Natural killer cell (primary cell): Measurements from ENCODE around the gene EIF2B5. TPM values are rescaled to one million over a fixed set of nuclear protein-coding genes. Genes with fewer than 3 reads are reported as not detected.

ENCODE experiments used
- ATAC-seq, 3 donors: fragments of 150-1000 bp in 2 of 3; fragments of 200-7000 bp in 1 of 3; cut with Tn5 transposase; 1 replicate in 1 of 3; 2 replicates in 2 of 3; pipeline ENCODE4 v1.10.0; 2021; ENCODE audit warnings: mild to moderate bottlenecking in 2 of 3, moderate library complexity in 2 of 3
- DNase-seq, 2 donors: peaks; one replicate each; pipeline versions ENCODE4 v3.0.0 to v3.0.0-alpha.2; 2013 to 2021; ENCODE audit warnings: mixed read lengths in 1 of 2
- H3K27ac ChIP-seq: one replicate; pipeline ENCODE4 v1.5.1; 2013; ENCODE audit warnings: mild to moderate bottlenecking, low read length
- H3K27me3 ChIP-seq: one replicate; pipeline ENCODE4 v1.6.1; 2013; ENCODE audit warnings: low read length; ENCODE audit not compliant: control insufficient read depth, insufficient read depth
- H3K36me3 ChIP-seq: one replicate; pipeline ENCODE4 v1.6.1; 2013; ENCODE audit warnings: low read length; ENCODE audit not compliant: control insufficient read depth, insufficient read depth
- H3K4me1 ChIP-seq: one replicate; pipeline ENCODE4 v1.6.1; 2013; ENCODE audit warnings: low read length; ENCODE audit not compliant: control insufficient read depth, insufficient read depth
- H3K4me3 ChIP-seq: one replicate; pipeline ENCODE4 v1.5.1; 2013; ENCODE audit warnings: low read length
- H3K9me3 ChIP-seq: one replicate; pipeline ENCODE4 v1.6.1; 2013; ENCODE audit warnings: low read length; ENCODE audit not compliant: control insufficient read depth, insufficient read depth
- H3K27ac Mint-ChIP-seq, 2 donors: one replicate each; pipeline ENCODE4 v1.8.0; 2022; ENCODE audit warnings: mild to moderate bottlenecking in 2 of 2, mixed read lengths in 2 of 2, moderate library complexity in 1 of 2
- H3K27me3 Mint-ChIP-seq, 2 donors: one replicate each; pipeline ENCODE4 v1.8.0; 2022; ENCODE audit warnings: low read depth in 2 of 2, mixed read lengths in 2 of 2
- H3K36me3 Mint-ChIP-seq: one replicate; pipeline ENCODE4 v1.8.0; 2022; ENCODE audit warnings: mixed read lengths
- H3K4me1 Mint-ChIP-seq, 2 donors: one replicate each; pipeline ENCODE4 v1.8.0; 2022; ENCODE audit warnings: mixed read lengths in 2 of 2
- H3K4me3 Mint-ChIP-seq: one replicate; pipeline ENCODE4 v1.8.0; 2022; ENCODE audit warnings: mild to moderate bottlenecking, moderate library complexity, mixed read lengths
- H3K9me3 Mint-ChIP-seq, 2 donors: one replicate each; pipeline ENCODE4 v1.8.0; 2022; ENCODE audit warnings: mixed read lengths in 2 of 2
- CTCF ChIP-seq: fragments of 200-600 bp; IDR thresholded peaks from one replicate; pipeline ENCODE4 v1.8.0; 2022; ENCODE audit warnings: antibody characterized with exemption
- WGBS: methylation state at CpG from one replicate; pipeline ENCODE4 v1.1.7; 2013; ENCODE audit warnings: missing lambda C conversion rate; ENCODE audit not compliant: insufficient coverage; 5-methylcytosine and 5-hydroxymethylcytosine counted together
- intact Hi-C: fragments of 100-400 bp; cut with micrococcal nuclease; formaldehyde crosslinking; loops from one replicate; pipeline ENCODE4 v1.14.2; 2022
- total RNA-seq, 4 donors: library from RNA; stranded (reverse); fragments of 120-200 nt in 1 of 4; gene quantifications; one replicate each; pipeline versions ENCODE4 v1.2.3 to v1.2.4, GENCODE V29; 2013 to 2022

Gene EIF2B5
- total RNA-seq, 3 donors from 2014 or later (not counting 1 experiment from before 2014, with no cell fraction given), result 44.5 to 59.4 (median 54.8) TPM

DNA sequence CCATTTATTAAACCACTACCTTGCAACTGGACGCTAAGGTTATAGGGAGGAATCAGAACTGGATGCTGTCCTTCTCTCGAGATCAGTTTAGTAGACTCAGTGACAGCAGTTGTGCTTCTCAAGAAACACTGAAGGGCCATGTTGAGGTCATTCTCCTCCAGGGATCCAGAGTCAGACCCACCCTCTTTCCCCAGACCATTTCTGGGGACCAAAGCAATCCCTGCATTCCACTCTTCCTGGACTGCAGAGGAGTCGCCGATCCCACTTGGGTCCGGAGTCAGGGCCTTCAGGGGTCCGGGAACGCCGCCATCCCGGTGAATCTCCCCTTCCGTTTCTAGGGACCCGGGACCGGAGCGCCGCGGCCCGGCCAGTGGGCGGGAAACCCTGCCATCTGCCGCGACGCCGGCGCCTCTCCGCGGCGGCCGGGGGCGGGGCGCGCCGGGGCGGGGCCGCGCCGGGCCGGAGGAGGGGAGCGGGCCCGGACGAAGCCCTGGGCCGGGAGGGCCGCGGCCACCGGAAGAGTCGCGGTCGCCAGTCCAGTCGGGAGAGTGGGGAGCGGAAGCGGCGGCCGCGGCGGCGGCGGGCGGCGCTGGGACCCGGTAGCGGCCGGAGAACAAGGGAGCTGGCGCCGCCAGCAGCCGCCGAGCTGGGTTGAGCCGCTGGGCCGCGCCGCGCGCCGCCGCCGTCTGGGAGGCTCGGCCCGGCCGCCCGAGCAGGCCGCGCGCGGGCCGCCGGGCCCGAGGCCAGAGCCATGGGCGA, 19.9 kb downstream of the EIF2B5 start, which contains the start of gene DVL3:
Gene DVL3 (plus strand): TSS at position 493 of the 759 bp plus-strand sequence. CDS start 259 bp downstream, at position 752.
- Mint-ChIP-seq H3K4me1 (peaks cover 26 to 29% of the 10 kb centered on the region in 2 donors), H3K4me3 (peak within 1 kb of the TSS; percentile 94), H3K36me3 (no peaks in the 10 kb centered on the region), H3K27me3 (no peaks in the 10 kb centered on the region), H3K27ac (peak within 1 kb of the TSS; percentile 78 to 92), H3K9me3 (no peaks in the 10 kb centered on the region)
- peak within 1 kb of the TSS; percentile 98 for H3K4me3 ChIP-seq
- peak within 1 kb of the TSS; percentile 79 for H3K27ac ChIP-seq
- peaks cover 42% of the 10 kb centered on the region for H3K4me1 ChIP-seq
- ATAC-seq, result peak; percentile 71 to 84 (median 77)
- H3K9me3 ChIP-seq, result no peaks in the 10 kb centered on the region
- H3K27me3 ChIP-seq, result no peaks in the 10 kb centered on the region
- intact Hi-C loops, result loop anchor here (2.0 kb wide), 1 partner anchor 20 kb away; the partner anchor contains the start of gene EIF2B5
- H3K36me3 ChIP-seq, result no peaks in the 10 kb centered on the region
- TF ChIP-seq CTCF, result no peak
- 1% methylated on average over 84 of the region's 84 CpGs for WGBS
- peak; percentile 46 to 66 for DNase-seq

GRCh38 chr3:184155644-184156521, 20.7 kb downstream of the EIF2B5 start:
- Mint-ChIP-seq H3K9me3 (no peaks in the 10 kb centered on the region), H3K36me3 (no peaks in the 10 kb centered on the region), H3K27me3 (no peaks in the 10 kb centered on the region), H3K27ac (peak overlapping the region; percentile 78 to 92), H3K4me1 (peaks cover 32 to 37% of the 10 kb centered on the region in 2 donors), H3K4me3 (peak overlapping the region; percentile 94)
- DNase-seq (peak; percentile 35 to 58), ATAC-seq (peak; percentile 50 to 70 (median 54))
- Histone ChIP-seq H3K36me3 (no peaks in the 10 kb centered on the region), H3K4me1 (peaks cover 45% of the 10 kb centered on the region), H3K27me3 (no peaks in the 10 kb centered on the region), H3K9me3 (no peaks in the 10 kb centered on the region), H3K4me3 (peak overlapping the region; percentile 98), H3K27ac (peak overlapping the region; percentile 79)
- WGBS, result 0% methylated on average over 47 of the region's 47 CpGs
- intact Hi-C loops, result loop anchor here (2.0 kb wide), 1 partner anchor 21 kb away; the partner anchor contains the start of gene EIF2B5
- TF ChIP-seq CTCF, result no peak

DNA sequence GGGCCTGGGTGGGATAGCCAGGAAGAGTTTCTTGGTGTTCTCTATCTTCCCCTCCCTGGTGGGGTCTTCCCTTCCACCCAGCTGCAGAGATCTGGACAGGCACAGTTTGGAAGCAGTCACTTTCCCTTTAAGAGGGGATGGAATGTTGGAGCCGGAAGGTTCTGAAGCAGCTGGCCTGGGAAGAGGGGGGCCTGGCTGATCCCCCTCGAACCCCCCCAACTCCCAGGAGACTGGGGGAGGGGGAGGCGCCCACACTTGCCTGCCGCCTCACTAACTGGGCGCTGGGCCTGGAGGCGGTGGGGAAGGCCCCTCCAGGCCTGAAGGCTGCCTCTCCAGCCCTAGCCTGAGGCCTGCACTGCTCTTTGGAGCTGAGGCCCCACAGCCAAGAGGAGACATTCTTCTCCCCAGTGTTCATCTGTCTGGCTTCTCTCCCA, 21.4 kb downstream of the EIF2B5 start:
- no peak for TF ChIP-seq CTCF
- H3K36me3 Mint-ChIP-seq, result no peaks in the 10 kb centered on the region
- H3K27ac ChIP-seq, result no peak overlapping the region
- peaks cover 46% of the 10 kb centered on the region for H3K4me1 ChIP-seq
- peak overlapping the region; percentile 98 for H3K4me3 ChIP-seq
- H3K27me3 ChIP-seq, result no peaks in the 10 kb centered on the region
- intact Hi-C loops, result no loop called here
- H3K9me3 Mint-ChIP-seq, result no peaks in the 10 kb centered on the region
- H3K36me3 ChIP-seq, result no peaks in the 10 kb centered on the region
- peak overlapping the region; percentile 94 for H3K4me3 Mint-ChIP-seq
- DNase-seq (no peak), ATAC-seq (no peak)
- peaks cover 32 to 40% of the 10 kb centered on the region in 2 donors for H3K4me1 Mint-ChIP-seq
- H3K27ac Mint-ChIP-seq, result peak overlapping the region; percentile 42 to 92
- no peaks in the 10 kb centered on the region for H3K9me3 ChIP-seq
- 17% methylated on average over 3 of the region's 6 CpGs for WGBS
- H3K27me3 Mint-ChIP-seq, result no peaks in the 10 kb centered on the region
